ENCODE data around the gene HK3. TPM values are rescaled to one million over a fixed set of nuclear protein-coding genes. Genes with fewer than 3 reads are reported as not detected.

HK3 gene
- total RNA-seq, 1 donor from 2014 or later, result 61.2 TPM

DNA sequence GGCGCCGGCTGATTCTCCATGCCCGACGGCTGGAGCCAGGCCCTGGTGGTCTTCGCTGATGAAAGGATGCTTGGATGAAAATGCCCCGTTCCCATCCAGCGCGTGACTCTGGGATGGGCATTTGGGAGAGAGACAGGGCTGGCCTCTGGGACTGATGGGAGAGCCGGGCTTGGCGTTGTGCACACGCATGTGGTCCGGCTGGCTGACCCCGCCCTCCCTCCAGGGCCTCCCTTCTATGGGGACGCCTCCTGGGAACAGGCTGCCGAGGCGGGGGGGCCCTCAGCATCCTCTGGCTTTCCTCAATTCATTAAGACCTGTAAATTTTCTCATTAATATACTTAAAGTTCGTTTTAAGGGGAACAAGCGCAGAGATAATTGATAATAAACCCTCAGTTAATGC is 52.0 kb downstream of the HK3 start:
- Histone ChIP-seq H3K9me3 (no peaks in the 10 kb centered on the region), H3K27me3 (ENCODE audit: low read depth) (peaks cover 78% of the 10 kb centered on the region), H3K4me1 (no peaks in the 10 kb centered on the region), H3K27ac (no peak overlapping the region), H3K4me3 (no peak overlapping the region), H3K36me3 (no peaks in the 10 kb centered on the region)
- intact Hi-C loops (cut with DNase I), result no loop called here
- DNase-seq (no peak), ATAC-seq (no peak)
- TF ChIP-seq, protein P1, sequence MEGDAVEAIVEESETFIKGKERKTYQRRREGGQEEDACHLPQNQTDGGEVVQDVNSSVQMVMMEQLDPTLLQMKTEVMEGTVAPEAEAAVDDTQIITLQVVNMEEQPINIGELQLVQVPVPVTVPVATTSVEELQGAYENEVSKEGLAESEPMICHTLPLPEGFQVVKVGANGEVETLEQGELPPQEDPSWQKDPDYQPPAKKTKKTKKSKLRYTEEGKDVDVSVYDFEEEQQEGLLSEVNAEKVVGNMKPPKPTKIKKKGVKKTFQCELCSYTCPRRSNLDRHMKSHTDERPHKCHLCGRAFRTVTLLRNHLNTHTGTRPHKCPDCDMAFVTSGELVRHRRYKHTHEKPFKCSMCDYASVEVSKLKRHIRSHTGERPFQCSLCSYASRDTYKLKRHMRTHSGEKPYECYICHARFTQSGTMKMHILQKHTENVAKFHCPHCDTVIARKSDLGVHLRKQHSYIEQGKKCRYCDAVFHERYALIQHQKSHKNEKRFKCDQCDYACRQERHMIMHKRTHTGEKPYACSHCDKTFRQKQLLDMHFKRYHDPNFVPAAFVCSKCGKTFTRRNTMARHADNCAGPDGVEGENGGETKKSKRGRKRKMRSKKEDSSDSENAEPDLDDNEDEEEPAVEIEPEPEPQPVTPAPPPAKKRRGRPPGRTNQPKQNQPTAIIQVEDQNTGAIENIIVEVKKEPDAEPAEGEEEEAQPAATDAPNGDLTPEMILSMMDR (IDR thresholded peaks at IDR 0.05), result no peak

DNA sequence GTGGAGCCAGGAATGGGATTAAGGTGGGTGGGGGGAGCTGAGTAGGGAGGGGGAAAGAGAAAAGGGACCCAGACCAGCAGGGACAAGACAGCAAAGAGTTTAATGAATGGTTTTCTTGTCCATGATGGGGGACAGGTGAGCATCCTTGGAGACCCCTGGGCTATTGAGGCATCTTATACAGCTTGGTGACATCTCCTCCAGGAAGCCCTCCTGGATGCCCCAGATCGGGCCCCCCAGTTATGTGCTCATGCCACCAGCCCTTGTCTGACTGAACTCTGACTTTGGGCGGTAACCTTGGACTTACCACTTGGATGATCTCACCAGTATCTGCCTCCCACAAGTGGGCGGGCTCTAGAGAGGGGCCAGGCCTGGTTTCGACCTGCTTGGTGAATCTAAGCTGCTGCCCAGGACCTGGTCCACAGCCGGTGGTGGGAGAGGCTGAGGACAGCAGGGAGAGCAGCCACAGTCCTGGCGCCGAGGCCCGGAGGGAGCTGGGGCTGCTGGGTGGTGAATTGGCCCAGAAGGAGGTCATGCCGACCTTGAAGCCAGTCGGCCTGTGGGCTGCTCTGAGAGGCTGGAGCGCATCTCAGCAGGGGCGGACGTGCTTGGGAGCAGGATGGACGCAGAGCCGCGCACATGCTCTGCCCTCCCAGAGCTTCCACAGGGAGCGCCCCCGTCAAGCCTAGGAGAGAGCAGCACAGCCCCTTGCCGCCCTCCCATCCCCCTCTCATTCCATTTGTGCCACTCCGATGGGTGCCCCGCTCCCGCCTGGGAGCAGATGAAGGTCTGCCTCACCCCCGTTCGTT is 52.6 kb downstream of the HK3 start:
- intact Hi-C loops (cut with DNase I), result no loop called here
- no peaks in the 10 kb centered on the region for H3K9me3 ChIP-seq
- H3K4me3 ChIP-seq, result no peak overlapping the region
- H3K4me1 ChIP-seq, result no peaks in the 10 kb centered on the region
- TF ChIP-seq, protein P1 (IDR thresholded peaks at IDR 0.05), result no peak
- H3K27me3 ChIP-seq (ENCODE audit: low read depth), result peaks cover 78% of the 10 kb centered on the region
- no peak overlapping the region for H3K27ac ChIP-seq
- ATAC-seq, result no peak
- no peaks in the 10 kb centered on the region for H3K36me3 ChIP-seq
- no peak for DNase-seq

DNA sequence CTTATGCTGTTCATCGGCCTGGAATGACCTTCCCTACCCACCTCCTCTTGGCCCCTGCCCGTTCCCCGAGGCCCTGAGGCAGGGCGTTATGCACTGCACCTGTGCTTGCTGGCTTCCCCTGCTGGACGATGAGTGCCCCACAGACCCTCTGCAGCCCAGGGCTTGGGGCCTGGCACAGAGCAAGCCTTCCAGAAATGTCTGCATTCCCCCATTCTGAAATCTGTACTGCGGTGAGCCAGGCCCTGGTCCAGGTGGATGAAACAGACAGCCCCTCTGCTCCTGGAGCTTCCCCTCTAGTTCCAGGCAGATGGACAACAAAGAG is 53.8 kb downstream of the HK3 start:
- H3K27ac ChIP-seq, result no peak overlapping the region
- H3K4me1 ChIP-seq, result no peaks in the 10 kb centered on the region
- peaks cover 81% of the 10 kb centered on the region for H3K27me3 ChIP-seq (ENCODE audit: low read depth)
- TF ChIP-seq, protein P1 (IDR thresholded peaks at IDR 0.05), result no peak
- H3K4me3 ChIP-seq, result no peak overlapping the region
- no peak for ATAC-seq
- no peaks in the 10 kb centered on the region for H3K36me3 ChIP-seq
- no peak for DNase-seq
- intact Hi-C loops (cut with DNase I), result no loop called here
- H3K9me3 ChIP-seq, result no peaks in the 10 kb centered on the region

DNA sequence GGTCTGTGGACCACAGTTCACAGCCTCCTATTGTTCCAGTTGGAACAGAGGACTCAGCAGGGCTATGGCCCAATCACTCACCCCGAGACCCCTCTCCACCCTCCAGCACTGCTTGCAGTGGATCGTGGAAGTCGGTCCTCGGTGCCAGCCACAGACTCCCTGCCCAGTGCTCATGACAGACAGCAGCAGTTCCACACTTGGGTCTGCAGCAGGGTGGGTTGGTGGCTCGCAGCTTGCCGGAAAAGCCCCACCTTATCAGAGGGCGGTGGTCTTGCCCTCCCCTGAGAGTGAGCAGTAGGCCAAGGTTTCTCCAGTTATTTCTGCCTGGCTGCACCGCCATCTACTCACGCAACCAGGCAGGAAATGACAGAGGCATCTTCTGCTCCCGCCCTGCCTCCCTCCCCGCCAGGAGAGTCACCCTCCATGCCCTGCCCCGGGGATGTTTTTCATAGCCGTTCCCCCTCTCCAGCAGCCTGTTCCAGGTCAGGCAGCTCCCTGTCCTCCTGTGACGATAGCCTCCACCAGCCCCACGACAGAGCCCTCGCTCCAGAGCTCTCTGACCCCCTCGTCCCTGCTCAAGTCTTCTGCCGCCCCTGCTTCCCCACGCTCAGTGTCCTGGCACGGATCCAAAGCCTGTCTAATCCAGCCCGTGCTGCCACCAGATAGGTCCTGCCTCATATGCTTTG is 54.3 kb downstream of the HK3 start:
- TF ChIP-seq, protein P1 (IDR thresholded peaks at IDR 0.05), result no peak
- Histone ChIP-seq H3K9me3 (no peaks in the 10 kb centered on the region), H3K27ac (no peak overlapping the region), H3K4me3 (no peak overlapping the region), H3K27me3 (ENCODE audit: low read depth) (peaks cover 81% of the 10 kb centered on the region), H3K36me3 (no peaks in the 10 kb centered on the region), H3K4me1 (no peaks in the 10 kb centered on the region)
- DNase-seq (no peak), ATAC-seq (no peak)
- intact Hi-C loops (cut with DNase I), result no loop called here

DNA sequence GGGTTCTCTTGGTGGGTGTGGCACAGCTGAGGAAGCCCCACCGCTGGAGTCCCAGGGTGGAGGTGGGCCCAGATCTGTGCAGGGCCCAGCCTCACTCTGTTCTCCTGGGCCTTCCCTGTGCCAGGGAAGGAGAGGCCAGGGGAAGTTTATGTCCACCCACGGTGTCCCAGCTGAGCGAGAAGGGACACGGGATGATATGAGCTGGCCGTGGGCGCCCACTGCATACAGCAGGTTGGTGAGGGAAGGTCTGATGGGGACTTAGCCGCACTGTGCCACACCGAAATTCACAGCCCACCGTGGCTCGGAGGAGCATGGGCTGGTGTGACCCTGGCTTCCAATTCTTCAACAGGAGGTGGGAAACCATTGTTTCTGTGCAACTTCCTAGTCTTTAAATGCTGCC is 54.9 kb downstream of the HK3 start:
- Histone ChIP-seq H3K27me3 (ENCODE audit: low read depth) (peaks cover 76% of the 10 kb centered on the region), H3K4me1 (no peaks in the 10 kb centered on the region), H3K4me3 (no peak overlapping the region), H3K27ac (no peak overlapping the region), H3K36me3 (no peaks in the 10 kb centered on the region), H3K9me3 (no peaks in the 10 kb centered on the region)
- intact Hi-C loops (cut with DNase I), result no loop called here
- no peak for ATAC-seq
- TF ChIP-seq, protein P1 (IDR thresholded peaks at IDR 0.05), result no peak
- DNase-seq, result no peak
